GM12874 (cell line): Measurements from ENCODE around the gene TGM4.

Experiments used
- TF ChIP-seq, protein P1 (sequence below): IDR thresholded peaks from 2 replicates; pipeline ENCODE4 v1.5.1; 2011; ENCODE audit warnings: low read depth, mild to moderate bottlenecking, control low read depth, low read length, moderate library complexity; ENCODE audit not compliant: insufficient read depth

Gene TGM4

GRCh38 chr3:44927371-44927770 is 53.0 kb downstream of the TGM4 start:
- TF ChIP-seq, protein P1, sequence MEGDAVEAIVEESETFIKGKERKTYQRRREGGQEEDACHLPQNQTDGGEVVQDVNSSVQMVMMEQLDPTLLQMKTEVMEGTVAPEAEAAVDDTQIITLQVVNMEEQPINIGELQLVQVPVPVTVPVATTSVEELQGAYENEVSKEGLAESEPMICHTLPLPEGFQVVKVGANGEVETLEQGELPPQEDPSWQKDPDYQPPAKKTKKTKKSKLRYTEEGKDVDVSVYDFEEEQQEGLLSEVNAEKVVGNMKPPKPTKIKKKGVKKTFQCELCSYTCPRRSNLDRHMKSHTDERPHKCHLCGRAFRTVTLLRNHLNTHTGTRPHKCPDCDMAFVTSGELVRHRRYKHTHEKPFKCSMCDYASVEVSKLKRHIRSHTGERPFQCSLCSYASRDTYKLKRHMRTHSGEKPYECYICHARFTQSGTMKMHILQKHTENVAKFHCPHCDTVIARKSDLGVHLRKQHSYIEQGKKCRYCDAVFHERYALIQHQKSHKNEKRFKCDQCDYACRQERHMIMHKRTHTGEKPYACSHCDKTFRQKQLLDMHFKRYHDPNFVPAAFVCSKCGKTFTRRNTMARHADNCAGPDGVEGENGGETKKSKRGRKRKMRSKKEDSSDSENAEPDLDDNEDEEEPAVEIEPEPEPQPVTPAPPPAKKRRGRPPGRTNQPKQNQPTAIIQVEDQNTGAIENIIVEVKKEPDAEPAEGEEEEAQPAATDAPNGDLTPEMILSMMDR = no peak

DNA sequence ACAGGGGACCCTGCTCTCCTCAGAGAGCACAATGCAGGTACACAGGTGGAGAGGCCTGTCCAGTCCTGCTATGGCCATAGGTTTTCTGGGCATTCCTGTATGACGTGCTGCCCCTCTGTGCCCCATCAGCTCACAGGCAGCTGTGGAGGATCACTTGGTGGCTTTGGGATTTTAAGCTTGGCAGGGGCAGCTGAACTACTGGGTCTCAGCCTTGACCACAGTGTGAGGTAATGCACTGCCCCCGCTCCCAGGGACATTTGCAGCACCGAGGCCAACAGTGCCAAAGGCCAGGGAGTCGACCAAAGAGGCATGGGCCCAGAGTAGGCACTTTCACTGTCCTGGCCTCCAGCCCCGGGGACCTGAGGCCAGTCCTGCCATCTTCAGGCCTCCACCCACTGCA is 55.4 kb downstream of the TGM4 start:
- TF ChIP-seq, protein P1 = no peak

DNA sequence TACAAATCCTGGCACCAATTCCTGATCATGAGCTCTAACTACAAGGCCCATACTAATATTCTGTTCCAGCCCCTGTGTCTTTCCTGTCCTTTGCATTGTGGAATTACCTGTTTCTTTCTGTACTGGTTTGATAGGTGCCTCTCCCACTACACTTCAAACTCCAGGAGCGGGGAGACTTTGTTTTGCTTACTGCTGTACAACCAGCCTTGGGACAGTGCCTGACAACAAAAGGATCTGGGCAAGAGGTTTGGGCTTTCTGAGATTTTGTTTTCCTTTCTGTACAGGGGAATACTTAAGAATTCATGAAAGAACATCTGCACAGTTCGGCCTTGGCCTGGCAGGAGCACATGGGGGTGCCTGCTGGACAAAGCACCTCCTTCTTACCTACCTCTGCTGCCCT is 56.5 kb downstream of the TGM4 start:
- TF ChIP-seq, protein P1 = no peak

GRCh38 chr3:44931791-44932190 is 57.4 kb downstream of the TGM4 start:
- TF ChIP-seq, protein P1 = no peak

- TF ChIP-seq, protein P1 = no peak
These were observed 57.9 kb downstream of the TGM4 start for GRCh38 chr3:44932271-44932670.

- TF ChIP-seq, protein P1 = no peak
These were observed 58.9 kb downstream of the TGM4 start for GRCh38 chr3:44932986-44933944.

DNA sequence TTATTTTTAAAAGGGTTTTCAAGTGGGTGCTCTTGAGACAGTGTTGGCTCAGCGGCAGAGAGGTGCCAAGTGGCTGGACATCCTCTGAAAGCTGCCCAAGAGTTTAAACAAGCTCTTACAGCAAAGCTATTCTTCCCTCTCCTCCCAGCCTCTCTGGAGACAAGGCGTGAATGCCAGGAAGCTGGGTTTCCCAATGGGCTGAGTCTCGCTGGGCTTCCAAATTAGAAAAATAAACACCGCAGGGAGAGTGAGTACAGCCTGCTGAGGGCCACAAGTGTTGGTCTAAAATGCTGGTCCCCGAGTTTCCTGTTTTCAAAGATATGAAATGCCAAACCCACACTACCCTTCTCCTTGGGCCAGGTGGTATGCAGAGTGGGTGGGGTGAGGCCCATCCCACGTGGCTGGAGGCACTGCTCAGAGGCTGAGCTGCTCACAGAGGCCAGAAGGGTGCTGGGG is 65.2 kb downstream of the TGM4 start:
- TF ChIP-seq, protein P1 = no peak
